Muscle of arm (tissue), 12 donors: ENCODE data around the gene KCNK17. TPM values are rescaled to one million over a fixed set of nuclear protein-coding genes. Genes with fewer than 3 reads are reported as not detected.

ENCODE experiments used
- DNase-seq: peaks from one replicate; pipeline ENCODE4 v3.0.0-alpha.2; 2013
- polyA plus RNA-seq, 12 donors: library from polyadenylated mRNA; unstranded; fragments of 120-200 nt; gene quantifications; one replicate each; pipeline ENCODE4 v1.2.1, GENCODE V29; 2013; ENCODE audit not compliant: insufficient read length in 12 of 12

KCNK17 gene
- polyA plus RNA-seq, 12 donors = 0.10 to 3.1 (median 2.3) TPM; not detected in 5

- no peak for DNase-seq
Observed at GRCh38 chr6:39338397-39338796, 24.2 kb upstream of the KCNK17 start.

DNA sequence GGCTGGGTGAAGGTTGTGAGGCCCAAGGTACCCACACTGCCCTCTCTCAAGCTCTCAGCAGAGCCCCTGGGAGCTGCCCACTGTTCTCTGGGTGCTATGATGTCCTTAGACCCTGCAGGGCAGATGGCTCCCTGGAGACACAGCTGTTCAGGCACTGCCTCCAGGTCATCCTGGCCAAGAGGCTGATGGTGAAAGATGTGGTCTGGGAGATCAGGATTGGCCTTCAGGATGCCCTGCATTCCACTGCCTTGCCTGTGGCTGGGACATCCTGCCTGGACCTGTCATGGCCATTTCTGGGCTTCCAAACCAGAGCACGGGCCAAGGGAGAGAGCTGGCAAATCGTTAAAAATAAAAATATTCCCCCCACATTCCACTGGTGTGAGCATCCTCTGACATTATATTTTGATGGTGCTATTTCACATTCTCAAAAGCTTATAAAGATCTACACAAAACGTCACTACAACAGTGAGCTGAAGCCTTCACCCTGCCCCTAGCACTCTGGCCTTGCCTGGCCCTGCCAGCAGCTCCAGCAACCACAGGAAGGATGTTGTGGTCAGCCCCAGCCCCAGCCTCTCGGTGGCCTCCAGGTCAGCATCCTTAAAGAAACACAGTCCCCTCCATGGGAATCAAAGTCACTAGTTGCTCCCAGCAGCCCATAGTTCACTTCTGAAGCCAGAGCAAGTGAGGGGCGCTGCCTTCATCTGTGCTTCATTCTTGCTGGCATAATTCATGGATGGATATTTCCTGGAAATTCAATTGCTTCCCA lies 21.7 kb upstream of the KCNK17 start:
- DNase-seq = no peak

DNA sequence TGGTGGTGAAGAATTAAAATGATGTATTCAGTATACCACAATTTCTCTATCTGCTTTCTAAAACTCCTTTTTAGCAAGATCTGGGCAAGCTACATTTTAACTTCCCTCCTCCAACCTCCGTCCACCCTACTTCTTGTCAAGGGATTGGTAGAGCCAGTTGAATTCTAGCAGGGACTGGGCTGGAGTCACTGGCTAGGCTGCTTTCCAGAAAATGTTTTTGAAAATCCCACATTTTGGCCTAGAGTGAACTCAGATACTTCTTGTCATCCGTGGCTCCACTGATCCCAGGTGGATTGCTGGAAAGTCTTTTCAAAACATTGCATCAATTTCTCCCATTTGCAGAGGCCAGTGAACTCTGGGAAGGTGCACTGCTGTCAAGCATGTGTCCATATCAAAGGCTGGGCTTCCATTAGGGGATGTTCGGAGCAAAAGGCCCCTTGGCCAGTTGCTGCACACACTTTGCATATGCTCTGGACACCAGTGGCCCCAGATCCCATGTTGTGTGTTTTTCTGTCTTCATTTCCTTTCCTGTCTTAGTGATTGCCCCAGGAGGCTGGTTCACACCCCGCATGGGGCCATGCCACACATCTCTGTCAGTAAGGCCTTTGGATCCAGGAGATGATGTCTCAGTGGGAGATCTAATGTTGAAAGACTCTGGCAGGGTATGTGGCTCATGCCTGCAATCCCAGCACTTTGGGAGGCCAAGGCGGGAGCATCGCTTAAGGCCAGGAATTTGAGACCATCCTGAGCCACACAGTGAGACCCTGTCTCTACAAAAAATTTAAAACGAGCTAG lies 19.6 kb upstream of the KCNK17 start:
- no peak for DNase-seq

DNA sequence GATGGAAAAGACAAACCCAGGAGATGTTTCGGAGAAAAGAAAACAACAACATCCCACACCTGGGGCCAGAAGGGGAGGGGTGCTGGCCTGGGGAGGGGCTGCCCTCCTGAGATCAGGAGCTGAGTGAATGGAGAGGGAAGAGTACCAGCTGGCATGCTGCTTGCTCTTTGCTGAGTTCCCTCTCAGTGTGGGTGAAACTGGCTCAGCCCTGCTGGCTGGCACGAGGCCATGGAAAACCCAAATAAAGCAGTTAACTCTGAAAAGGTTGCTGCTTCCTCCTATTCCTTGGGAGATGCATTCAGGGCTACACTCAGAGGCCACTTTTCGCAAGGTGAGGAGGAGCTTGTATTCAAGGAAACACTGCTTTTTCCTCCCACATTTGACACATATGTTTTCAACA lies 16.3 kb upstream of the KCNK17 start:
- DNase-seq = no peak

- DNase-seq = no peak
Observed at GRCh38 chr6:39330057-39330456, 15.8 kb upstream of the KCNK17 start.

DNA sequence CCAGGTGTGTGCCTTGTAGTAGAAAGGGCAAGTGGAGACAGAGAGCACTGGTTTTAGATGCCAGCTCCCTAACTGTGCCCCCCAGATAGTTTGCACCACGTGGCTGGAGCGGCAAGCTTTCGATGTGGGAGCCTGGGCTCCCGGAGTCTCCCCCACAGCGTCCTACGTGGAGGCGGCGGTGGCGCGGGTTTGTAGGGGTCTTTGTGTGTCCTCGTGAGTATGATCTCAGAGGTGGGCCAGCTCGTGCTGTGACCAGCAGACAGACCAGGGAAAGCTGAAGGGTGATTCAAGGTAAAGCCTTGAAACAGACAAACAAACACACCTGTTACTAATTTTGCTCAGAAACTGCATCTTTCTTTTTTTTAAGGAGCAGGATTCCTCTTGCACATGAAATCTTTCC lies 13.8 kb upstream of the KCNK17 start:
- DNase-seq = no peak

GRCh38 chr6:39327507-39327906 lies 13.3 kb upstream of the KCNK17 start:
- DNase-seq = no peak

DNA sequence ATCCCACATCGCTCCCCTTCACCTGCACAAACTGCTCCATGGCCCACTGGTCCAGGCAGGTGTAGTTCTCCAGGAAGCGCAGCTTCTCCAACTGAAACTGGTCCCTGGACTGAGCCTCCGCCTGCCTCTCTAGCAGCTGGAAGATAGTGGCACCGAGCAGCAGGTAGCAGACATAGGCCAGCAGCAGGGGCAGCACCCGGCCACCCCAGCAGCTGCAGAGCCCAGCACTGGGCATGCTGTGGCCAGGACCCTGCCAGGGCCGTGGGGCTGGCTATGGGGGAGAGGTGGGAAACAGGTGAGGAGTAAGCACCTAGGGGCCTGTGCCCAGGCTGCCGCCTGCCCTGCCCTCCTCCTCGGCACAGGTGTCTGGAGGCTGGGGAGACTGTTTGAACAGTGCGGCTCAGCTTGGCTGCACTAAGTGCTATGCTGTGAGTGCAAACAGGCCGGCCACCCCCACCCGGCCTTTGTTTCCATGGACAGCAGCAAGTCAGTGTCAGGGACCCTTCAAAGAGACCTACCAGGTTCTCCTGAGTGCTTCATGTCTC lies 8.2 kb upstream of the KCNK17 start, which contains the start of gene KCNK16:
Gene KCNK16, minus strand, starts transcription at position 397 of the 545 bp plus-strand sequence. Its CDS starts 162 bp downstream, at position 235.
- DNase-seq = no peak

DNA sequence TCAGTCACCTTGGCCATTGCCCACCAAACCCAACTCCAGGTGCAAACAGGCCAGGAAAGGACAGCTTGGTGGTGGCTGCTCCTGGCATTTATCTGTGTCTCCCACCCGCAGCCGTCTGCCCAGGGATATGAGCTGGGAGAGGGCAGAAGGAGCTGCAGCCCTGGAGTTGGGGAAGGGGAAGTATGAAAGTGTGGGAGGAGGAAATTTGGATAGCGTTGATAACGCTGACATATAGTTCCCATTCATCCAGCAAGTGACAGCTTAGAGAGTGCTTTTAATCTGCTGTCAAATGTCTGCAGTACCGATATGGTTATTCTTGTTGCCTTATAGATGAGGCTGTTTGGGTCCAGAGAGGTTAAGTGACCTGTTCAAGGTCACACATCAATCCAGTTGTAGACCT lies 7.5 kb upstream of the KCNK17 start:
- DNase-seq = no peak

GRCh38 chr6:39320363-39320984 lies 6.3 kb upstream of the KCNK17 start:
- no peak for DNase-seq

- DNase-seq = no peak
Observed at GRCh38 chr6:39319621-39320362, 5.6 kb upstream of the KCNK17 start.

DNA sequence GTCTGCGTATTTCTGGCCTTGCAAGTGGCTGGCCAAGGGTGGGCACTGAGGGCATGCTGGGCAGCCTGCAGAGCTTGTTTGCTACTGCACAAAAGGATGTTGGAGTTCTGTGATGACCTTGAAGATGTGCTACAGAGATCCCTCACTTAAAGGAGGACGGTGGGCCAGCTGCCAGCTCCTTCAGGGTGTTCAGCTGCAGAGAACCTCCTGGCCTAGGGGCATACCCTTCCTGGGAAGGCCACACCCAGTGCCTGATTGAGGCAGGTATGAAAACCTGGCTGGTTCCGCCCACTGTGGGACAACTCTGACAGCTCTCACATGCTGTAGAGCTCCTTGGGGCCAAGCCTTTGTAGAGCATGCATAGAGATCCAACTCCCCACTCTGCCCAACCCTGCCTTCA lies 3.0 kb upstream of the KCNK17 start:
- no peak for DNase-seq

DNA sequence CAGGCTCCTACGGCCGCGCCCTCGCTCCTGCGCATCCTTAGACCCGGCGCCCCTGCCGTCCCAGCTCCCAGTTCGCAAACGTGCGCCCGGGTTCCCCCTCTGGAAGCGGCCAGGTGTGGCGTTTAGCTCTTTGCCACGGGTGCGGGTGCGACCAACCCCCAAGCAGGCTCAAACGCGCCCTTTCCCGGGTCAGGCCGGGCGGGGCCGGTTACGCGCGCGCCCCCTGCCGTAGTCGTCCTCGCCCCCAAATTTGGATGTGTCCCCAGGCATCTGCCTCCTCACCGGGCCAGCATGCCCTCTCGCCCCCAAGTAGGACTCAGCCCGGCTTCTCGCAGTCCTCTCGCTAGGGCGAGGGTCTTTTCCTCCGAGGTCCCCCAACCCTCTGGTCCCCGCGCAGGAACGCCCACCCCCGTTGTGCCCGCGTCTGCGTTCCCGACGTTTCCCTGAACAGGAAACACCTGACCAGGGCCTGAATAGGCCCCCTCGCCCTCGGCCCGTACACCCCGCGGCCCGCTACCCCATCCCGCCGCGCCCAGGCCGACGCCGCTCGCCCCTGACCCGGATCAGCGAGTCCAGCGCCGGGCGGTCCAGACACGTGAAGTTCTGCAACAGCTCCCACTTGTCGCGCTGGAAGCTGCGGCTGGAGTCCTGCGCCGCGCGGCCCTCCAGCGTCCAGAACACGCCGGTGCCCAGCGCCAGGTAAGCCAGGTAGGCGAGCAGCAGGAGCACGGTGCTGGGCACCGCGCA lies 520 bp downstream of the KCNK17 start:
- no peak for DNase-seq

DNA sequence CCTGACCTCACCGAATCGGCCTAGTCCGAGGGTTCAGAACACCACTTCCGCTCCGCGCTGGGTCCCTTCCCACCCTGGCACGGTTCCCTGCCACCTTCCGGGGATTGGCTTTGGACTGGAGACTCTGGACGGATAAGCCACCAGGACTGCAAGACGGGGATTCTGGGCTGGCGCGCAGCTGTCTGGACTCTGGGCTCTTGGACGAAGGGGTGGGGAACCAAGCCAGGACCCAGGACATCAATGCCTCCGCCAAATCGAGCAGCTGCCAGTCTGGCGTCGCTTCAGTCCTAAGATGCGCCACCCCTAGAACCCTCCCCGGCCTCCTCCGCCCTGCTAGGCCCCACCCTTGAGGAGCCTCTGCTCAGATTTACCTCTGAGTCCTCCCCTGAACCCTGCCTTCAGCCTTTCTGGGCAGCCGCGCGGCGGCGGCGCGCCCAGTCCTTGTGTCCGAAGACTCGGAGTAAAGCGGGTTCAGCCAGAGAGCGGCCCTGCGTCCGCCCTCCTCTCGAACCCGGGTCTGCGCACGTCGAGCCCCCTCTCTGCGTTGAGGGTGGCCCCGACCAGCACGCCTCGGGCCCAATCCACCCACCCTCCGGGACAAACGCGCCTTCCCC lies 1.2 kb downstream of the KCNK17 start:
- DNase-seq = no peak

GRCh38 chr6:39310542-39310941 lies 3.7 kb downstream of the KCNK17 start:
- DNase-seq = no peak

GRCh38 chr6:39309942-39310531 lies 4.2 kb downstream of the KCNK17 start:
- DNase-seq = peak; percentile 49

- no peak for DNase-seq
Observed at GRCh38 chr6:39307462-39307861, 6.8 kb downstream of the KCNK17 start.

DNA sequence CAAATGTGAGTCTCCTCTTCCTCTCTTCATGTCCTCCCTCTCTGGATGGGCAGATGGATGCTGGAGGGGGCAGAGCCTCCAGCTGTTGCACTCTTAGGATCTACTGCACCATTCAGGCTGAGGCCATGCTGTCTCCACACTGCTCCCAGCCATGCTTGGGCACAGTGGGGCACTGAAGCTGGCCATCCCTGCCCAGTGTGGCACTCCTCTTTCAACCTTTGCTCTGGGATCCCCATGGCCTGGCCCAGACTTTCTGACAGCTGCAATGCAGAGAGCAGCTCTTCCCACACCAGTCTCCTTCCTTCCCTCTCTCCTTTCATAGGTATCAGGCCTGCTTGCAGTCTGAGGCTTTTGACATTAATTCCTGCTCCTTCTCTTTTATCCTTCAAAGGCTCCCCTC lies 9.3 kb downstream of the KCNK17 start:
- DNase-seq = no peak

DNA sequence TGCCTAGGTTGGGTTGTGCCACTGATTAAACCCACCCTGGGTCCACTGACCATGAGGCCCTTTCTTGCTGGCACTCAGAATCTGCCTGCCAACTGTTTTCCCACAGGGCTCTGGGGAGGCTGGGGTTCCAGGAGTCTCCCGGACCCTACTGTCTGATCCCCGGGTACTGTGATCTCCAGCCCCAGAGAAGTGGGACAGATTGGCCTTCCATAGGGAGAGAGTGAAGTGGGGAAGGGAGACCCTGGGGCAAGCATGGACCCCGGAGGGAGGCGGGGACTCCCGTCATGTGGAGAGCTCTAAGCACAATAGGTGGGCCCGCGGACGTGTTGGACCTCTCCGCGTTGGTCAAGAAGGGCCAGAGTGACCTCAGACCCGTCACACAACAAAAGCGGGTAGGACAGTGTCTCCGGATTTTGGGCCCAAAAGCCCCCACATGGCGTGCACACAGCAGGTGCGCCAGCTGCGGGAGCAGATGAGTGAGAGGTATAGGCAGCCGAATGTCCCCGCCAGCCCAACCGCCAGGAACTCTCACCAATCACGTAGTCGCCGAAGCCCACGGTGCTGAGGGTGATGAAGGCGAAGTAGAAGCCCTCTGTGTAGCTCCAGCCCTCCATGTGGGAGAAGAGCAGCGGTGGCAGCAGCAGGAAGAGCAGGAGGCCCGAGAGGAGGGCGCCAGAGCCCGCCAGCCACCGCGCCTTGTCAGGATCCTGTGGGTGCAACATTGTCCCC lies 10.6 kb downstream of the KCNK17 start:
- DNase-seq = no peak
